HG03432 (cell line): ENCODE data around the gene ZDHHC4.
A peak's percentile ranks its signal among the peaks of the same experiment; 100 is the strongest.
"Not testable (repeated sequence)": the region's sequence is repeated elsewhere in the genome, so short reads cannot be mapped to it uniquely, and the experiment has no call there.

Experiments used
- ATAC-seq: cut with Tn5 transposase; IDR thresholded peaks from one replicate; pipeline ENCODE4 v1.9.1; 2021; ENCODE audit warnings: mild to moderate bottlenecking, moderate library complexity; ENCODE audit not compliant: unreplicated experiment

Gene ZDHHC4

GRCh38 chr7:6631605-6632004, 54.4 kb downstream of the ZDHHC4 start:
- ATAC-seq = no peak

GRCh38 chr7:6634021-6634420, 56.8 kb downstream of the ZDHHC4 start:
- ATAC-seq = no peak

GRCh38 chr7:6634971-6635370, 57.7 kb downstream of the ZDHHC4 start:
- not testable (repeated sequence) for ATAC-seq

- ATAC-seq = peak; percentile 78
Observed at GRCh38 chr7:6636741-6637543, 59.7 kb downstream of the ZDHHC4 start, which contains the start of gene ZNF316. Gene ZNF316, plus strand, starts transcription at chr7:6637318. Its CDS starts 5,092 bp downstream, at chr7:6642410.

- peak; percentile 86 for ATAC-seq
Observed at GRCh38 chr7:6637544-6638229, 60.4 kb downstream of the ZDHHC4 start.
